Stimulated activated CD8-positive, alpha-beta memory T cell treated with anti-CD3 and anti-CD28 coated beads, Interleukin-7, amount 100 ng/mL, for 1 hour (primary cell): ENCODE data around the gene AQP1.

Experiments
- DNase-seq, 2 donors: peaks; one replicate each; pipeline ENCODE4 v3.0.0-alpha.2; 2020; ENCODE audit warnings: low read depth in 2 of 2

Gene AQP1

DNA sequence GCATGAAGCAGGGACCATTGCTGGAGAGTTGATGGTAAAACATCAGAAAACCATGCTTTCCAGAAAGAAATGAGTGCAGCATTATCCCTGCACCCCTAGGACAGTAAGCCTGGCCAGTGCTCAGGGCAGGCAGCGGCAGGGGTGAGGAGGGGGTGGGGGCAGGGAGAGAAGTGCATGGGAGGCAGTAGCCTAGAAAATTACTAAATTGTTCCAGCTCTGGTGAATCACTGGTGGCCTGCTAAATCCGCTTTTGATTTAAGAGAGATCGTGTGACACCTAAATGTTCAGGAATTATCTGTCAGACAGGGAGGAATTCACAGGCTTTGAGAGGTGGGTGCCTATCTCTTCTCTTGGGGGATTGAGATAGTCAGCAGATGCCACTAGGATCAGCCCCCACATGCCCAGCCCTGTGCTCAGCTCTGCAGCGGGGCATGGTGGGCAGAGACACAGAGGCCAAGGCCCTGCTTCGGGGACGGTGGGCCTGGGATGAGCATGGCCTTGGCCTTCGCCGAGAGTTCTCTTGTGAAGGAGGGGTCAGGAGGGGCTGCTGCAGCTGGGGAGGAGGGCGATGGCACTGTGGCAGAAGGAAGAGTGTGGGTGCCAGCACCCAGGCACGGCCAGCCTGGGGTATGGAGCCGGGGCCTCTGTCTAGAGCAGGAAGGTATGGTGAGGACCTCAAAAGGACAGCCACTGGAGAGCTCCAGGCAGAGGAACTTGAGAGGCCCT, 5.0 kb upstream of the AQP1 start:
- no peak for DNase-seq

DNA sequence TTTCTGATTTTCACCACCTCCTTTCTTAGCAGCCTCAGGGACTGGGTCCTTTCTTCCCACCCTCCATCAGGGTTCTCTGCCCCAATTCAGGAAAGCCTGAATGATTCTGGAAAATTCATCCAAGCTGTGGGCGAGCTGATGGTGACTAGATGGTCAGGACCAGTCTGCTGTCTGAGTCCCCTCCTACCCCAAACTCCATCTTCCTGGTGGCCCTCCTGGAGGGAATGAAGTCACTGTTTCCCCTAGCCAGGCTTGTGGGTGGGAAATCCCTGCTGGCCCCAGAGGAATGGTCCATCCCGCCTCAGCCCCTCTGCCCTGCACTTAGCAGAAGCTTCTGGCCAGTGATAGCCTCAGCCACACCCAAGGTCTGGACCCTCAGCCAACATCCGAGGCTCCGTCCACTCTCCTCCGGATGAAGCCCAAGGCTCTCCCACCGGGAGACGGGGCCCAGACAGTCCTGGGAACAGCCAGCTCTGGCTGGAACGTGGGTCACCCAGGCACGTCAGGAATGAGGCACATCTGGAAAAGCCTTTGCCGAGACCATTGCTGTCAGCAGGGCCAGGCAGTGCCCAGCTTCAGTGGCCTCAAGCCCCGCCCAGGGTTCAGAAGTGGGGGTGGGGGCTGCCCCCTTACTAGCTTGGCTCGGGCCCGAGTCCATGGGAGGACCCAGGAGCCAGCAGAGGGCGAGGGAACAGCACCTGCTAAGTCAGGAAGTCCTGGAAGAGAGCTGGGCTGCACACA, 4.0 kb upstream of the AQP1 start:
- DNase-seq, result no peak

DNA sequence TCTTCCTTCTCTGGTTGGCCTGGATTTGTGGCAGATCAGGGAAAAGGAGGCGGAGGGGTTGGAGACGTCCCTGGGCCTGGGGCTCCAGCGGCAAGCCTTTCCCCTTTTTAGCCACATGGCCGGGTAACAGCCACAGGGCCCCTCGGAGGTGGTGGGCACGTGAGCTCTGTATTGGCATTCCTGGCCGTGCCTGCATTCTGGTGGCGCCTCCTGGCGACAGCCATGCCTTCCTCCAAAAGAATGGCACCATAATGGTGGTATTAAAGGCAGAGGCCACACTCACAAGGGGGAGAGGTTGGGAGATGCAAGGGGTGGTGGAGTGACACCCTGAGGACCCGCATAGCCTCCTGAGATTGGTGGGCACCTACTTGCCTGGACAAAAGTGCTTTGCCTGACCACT, 3.0 kb upstream of the AQP1 start:
- DNase-seq, result no peak

GRCh38 chr7:30909431-30909830, 2.2 kb upstream of the AQP1 start:
- DNase-seq, result no peak

DNA sequence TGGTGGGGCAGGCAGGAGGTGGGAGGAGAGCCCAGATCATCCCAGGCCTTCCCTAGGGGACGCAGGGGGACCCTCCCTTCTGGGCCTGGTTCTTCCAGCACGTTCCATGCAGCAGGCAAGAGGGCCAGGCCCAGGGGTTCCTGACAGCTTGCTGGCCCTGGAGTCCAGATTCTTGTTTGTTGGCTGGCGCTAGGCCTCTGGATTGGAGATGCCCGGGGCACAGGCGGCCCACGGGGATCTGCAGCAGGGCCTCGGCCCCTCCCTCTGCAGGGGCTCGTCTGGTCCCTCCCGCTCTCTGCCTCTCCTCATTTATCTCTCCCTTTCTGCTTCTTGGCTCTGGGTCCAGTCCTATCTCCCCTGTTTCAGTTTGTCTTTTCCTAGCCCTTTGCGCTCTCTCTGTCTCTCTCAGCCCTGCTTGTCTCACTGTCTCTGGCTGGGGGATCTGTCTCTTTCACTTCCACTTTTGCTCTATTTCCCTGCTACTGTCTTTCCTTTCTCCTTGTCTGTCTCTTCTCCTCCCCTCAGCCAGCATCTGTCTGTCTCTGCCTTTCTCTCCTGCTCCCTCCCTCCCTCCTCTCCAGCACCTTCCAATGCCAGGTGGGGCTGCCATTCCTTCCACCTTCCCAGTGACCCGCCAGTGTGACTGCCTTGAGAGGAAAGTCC, 1.1 kb upstream of the AQP1 start:
- DNase-seq, result no peak

DNA sequence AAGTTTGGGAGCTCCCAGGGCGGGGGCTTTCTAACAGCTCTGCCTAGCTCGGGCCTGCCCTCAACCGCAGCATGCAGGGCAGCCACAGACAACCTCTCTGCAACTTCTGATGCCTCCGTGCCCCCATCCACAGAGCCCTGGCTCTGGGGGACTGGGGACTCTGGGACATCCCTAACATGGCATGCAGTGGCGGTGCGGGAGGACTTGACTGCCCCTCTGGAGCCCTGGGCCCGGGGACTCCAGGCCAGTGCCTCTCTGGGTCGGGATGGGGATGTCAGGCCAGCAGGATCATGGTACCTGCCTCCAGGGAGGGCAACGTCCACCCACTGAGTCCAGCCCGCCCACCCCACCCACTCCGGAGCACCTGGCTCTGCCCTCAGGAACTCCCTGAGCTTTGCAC, 520 bp upstream of the AQP1 start:
- no peak for DNase-seq

GRCh38 chr7:30912021-30912730, 523 bp downstream of the AQP1 start:
- no peak for DNase-seq

DNA sequence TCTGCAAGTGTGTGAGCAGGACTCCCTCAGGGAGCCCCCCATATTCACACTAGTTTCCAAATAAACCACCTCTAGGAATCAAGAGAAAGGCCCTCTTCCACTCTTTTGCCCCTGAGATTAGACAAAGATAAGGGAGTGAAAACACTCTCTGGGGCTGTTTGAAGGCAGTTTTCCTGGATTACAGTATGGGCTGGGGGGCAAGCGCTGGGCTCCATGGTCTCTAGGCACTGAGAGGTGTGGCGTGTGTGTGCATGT, 1.0 kb downstream of the AQP1 start:
- no peak for DNase-seq

DNA sequence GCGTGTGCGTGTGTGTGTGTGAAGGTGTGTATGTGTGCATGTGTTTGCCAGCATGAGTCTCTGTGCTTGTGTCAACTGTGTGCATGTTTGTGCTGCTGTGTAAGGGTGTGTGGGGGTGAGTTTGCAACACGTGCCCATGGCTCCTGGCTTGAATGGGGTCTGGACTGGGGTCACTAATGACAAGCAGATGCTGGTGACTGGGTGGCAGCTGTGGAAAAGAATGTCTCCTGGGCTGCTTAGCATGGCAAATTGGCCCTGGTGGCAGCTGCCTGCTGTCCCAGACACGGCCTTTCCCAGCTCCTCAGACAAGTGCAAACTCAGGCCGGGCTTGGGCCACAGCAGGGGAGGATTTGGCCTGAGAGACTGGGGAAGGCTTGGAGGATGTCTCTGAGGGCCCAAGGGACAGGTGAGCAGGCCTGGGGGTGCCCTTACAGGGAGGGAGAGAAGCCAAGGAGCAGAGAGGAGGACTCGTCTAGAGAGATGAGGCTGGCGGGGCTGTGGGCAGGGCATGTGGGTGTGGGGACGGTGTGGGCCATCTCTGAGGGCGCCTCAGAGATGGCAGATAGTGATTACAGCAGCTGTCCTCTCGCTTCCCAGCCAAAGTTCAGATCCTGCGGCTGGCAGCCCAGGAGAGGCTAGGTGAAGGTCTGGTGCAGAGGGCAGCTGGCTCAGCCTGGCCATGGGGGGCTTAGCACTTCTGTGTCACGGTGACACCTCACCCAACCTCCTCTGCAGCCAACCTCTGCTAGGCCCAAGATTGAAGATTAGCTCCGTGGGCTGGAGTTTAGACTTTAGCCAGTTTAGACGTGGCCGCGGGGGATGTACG, 1.5 kb downstream of the AQP1 start:
- no peak for DNase-seq

GRCh38 chr7:30913821-30914515, 2.3 kb downstream of the AQP1 start:
- no peak for DNase-seq

DNA sequence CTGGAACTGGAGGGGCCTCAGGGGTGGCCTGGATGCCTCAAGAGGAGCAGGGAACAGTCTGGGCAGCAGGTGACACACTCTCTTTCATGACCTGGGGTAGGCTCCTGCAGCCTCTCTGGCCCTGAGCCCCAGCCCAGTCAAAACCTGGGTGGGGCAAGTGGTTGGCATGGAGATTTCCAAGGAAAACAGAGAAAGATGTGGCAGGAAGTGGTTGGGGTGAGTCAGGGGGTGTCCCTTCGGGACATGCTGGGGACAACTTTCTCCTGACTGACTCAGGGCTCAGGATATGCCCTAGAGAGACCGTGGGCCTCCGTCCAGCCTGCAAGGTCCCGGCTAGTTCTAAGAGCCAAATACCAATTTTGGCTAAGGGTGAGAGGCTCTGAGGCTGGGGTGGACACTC, 2.9 kb downstream of the AQP1 start:
- no peak for DNase-seq

DNA sequence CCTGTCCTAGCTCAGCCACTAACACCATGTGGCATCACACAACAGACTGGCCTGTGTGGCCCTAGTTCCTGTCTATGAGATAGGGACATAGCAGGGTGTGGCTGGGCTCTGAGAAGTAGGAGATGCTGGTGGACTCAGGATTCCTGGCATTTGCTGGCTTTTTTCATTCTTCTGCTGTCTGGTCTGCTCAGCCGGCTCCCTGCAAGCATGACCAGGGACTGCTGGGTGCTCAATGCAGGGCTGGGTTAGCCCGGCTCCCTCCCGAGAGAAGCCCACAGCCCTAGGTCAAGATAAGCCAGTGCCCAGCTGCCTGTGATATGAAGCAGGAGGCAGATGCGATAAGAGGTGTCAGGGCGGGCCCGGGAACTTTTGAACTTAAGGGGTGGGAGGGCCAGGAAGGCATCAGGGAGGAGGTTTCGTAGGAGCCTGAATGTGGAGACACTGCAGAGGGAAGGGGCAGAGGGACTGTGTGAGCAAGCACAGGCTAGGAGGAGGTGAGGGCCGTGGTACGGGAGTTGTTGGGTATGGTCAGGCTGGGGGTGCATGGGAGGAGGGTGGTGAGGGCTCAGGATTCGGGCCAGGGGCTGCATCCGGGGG, 3.5 kb downstream of the AQP1 start:
- no peak for DNase-seq

- no peak for DNase-seq
Measured at GRCh38 chr7:30915751-30916150, 4.1 kb downstream of the AQP1 start.

DNA sequence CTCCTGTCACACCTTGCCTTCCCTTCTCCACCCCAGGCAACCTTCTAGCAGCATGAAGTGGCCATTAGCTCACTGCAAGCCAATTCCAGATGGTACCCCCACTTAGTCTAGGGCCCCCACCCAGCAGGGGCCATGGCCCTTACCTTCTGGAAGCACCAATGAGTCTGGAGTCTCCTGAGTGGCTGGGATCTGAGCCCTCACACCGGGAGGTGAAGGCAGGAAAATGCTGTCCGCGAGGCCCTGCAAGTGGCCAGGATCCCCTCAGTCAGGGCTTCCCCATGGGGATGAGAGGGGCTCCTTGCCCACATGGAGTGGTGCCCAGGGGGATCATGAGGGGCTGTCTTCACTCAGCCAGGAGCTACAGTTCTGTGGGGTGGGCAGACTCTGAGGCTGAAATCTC, 4.6 kb downstream of the AQP1 start:
- no peak for DNase-seq

DNA sequence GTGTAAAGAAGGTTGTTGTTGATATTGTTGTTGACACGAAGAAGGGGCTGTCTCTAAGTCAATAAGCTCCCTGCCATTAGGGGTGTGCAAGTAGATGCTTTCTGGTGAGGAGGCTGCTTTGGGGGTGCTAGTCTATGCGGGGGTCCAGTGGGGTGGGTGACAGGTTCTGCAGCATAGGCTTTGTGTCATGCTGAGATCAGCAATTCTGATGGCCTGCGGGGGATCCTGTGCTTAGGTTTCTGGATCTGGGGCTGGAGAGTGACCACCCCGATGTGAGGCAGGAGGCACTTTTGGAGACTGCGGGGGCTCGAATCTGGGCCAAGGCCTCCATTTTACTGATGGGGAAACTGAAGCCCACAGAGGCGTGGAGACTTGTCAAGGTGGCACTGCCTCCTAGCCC, 5.1 kb downstream of the AQP1 start:
- no peak for DNase-seq

- no peak for DNase-seq
Measured at GRCh38 chr7:30917216-30917893, 5.7 kb downstream of the AQP1 start.

DNA sequence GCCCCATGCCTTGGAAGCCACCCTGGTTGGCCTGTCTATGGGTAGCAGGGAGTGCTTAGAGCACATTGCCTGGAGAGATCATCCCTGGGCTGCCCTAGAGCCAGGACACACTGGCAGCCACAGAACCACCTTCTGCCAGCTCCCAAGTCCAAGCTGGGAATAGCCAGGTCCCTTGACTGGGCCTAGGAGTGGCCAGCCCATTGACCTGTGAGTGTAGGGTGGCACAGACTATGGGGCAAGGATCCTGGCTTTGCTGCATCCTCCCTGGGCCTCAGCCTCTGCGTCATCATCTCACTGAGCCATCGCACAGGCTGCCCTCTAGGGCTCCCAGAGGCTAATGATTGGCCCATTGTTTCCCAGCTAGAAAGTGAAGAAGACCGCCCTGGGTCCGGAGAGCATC, 7.0 kb downstream of the AQP1 start:
- DNase-seq, result no peak

DNA sequence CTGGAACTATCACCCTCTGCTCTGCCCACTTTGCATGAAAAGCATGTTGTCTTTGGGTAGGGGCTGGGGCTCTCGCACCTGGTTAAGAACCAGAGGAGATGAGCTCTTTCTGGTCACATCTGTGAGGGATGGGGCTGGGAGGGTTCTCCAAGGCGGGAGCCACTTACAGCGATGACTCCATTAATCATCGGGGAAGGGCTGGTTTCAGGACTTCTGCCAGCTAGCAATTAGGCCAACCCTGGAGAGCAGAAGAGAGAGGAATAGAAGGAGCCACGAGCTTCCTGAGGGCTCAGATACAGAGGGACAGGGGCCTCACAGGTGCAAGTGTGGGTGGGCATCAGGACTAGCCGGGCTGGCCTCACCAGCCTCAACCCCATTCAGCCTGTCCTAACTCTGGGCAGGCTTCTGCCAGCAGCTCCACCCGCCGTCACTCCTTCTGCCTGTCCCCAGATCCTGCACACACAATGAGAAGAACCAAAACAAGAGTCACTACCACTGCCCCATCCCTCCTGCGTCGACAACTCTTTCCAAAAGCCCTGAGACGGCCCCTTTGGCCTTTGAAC, 8.4 kb downstream of the AQP1 start:
- no peak for DNase-seq

- no peak for DNase-seq
Measured at GRCh38 chr7:30920584-30921539, 9.2 kb downstream of the AQP1 start.
